K562 (cell line): Measurements from ENCODE around the gene RGS19. TPM values are rescaled to one million over a fixed set of nuclear protein-coding genes. Genes with fewer than 3 reads are reported as not detected.
A peak's percentile ranks its signal among the peaks of the same experiment; 100 is the strongest.

Experiments
- ATF1 ChIP-seq, 2 experiments: fragments of 450-650 bp in 1 of 2; IDR thresholded peaks; 2 replicates each; pipeline ENCODE4 v1.6.1; 2016; ENCODE audit warnings: missing compliant biosample characterization in 1 of 2, missing genetic modification characterization in 1 of 2
- BRF1 ChIP-seq: IDR thresholded peaks from 3 replicates; pipeline ENCODE4 v1.6.1; 2011; ENCODE audit warnings: borderline replicate concordance, mild to moderate bottlenecking; ENCODE audit not compliant: insufficient read length; ENCODE audit errors: extremely low read depth
- FOXP4 ChIP-seq: sonication (generic); formaldehyde crosslinking; IDR thresholded peaks from 2 replicates; pipeline ENCODE4 v1.8.0; 2022; ENCODE audit warnings: mild to moderate bottlenecking, missing genetic modification reagents, borderline replicate concordance
- GABPA ChIP-seq: fragments of 200-800 bp; sonication (Bioruptor generic); conservative IDR thresholded peaks from 2 replicates; pipeline ENCODE4 v1.6.1; 2016; ENCODE audit warnings: low read depth, missing genetic modification characterization, missing compliant biosample characterization
- JUND ChIP-seq, 2 experiments: IDR thresholded peaks; 2 replicates in 1 of 2; 3 replicates in 1 of 2; pipeline ENCODE4 v1.6.1; 2011; ENCODE audit warnings: borderline replicate concordance in 2 of 2, low read depth in 2 of 2, low read length in 2 of 2, improper control_type of control experiment in 1 of 2, missing biosample characterization in 1 of 2, missing genetic modification characterization in 1 of 2, missing genetic modification reagents in 1 of 2
- MCM2 ChIP-seq: fragments of 450-650 bp; IDR thresholded peaks from 2 replicates; pipeline ENCODE4 v1.6.1; 2017; ENCODE audit warnings: low read depth, mild to moderate bottlenecking
- MYC ChIP-seq, 2 experiments: fragments of 250-450 bp in 1 of 2; sonication (Bioruptor Pico) in 1 of 2; IDR thresholded peaks; 2 replicates each; pipeline versions ENCODE4 v1.5.1 to v1.6.1; 2012 to 2021; ENCODE audit warnings: low read depth in 2 of 2, borderline replicate concordance in 1 of 2, improper control_type of control experiment in 1 of 2, low read length in 1 of 2, mild to moderate bottlenecking in 1 of 2, moderate library complexity in 1 of 2
- MYNN ChIP-seq, 2 experiments: sonication (generic); formaldehyde crosslinking in 1 of 2; IDR thresholded peaks; 2 replicates each; pipeline versions ENCODE4 v1.5.0 to v1.6.1; 2016 to 2020; ENCODE audit warnings: antibody characterized with exemption in 1 of 2, missing genetic modification reagents in 1 of 2
- TSHZ1 ChIP-seq: fragments of 250-450 bp; sonication (Bioruptor Pico); IDR thresholded peaks from 2 replicates; pipeline ENCODE4 v1.4.0; 2020; ENCODE audit warnings: mild to moderate bottlenecking, moderate library complexity
- XRCC5 ChIP-seq: fragments of 200-400 bp; formaldehyde crosslinking; IDR thresholded peaks from 2 replicates; pipeline ENCODE4 v1.6.1; 2017; ENCODE audit warnings: low read depth, mild to moderate bottlenecking, low read length
- ZNF224 ChIP-seq: sonication (generic); formaldehyde crosslinking; IDR thresholded peaks from 2 replicates; pipeline ENCODE4 v1.8.0; 2022; ENCODE audit warnings: mild to moderate bottlenecking, missing genetic modification reagents
- ZNF395 ChIP-seq: fragments of 200-800 bp; sonication (Bioruptor generic); IDR thresholded peaks from 2 replicates; pipeline ENCODE4 v1.6.1; 2017; ENCODE audit warnings: missing genetic modification characterization, missing compliant biosample characterization
- ZNF436 ChIP-seq: fragments of 250-450, 450-650 bp; sonication (Bioruptor Pico); formaldehyde crosslinking; IDR thresholded peaks from 2 replicates; pipeline ENCODE4 v1.7.0; 2020; ENCODE audit warnings: mild to moderate bottlenecking
- ZNF609 ChIP-seq: sonication (generic); formaldehyde crosslinking; IDR thresholded peaks from 2 replicates; pipeline ENCODE4 v1.8.1; 2023; ENCODE audit warnings: missing genetic modification reagents, mild to moderate bottlenecking, borderline replicate concordance
- ZSCAN29 ChIP-seq: fragments of 450-650 bp; IDR thresholded peaks from 2 replicates; pipeline ENCODE4 v1.6.1; 2017
- polyA plus RNA-seq, 8 experiments: library from polyadenylated mRNA; depleted of rRNA in 4 of 8; stranded (reverse) in 5 of 8; unstranded in 3 of 8; fragments of >200 nt; fragmentation: Nextera tagmentation in 2 of 8; fragmentation: Illumina TruSeq in 1 of 8; extraction: Ambion mirVana in 2 of 8; extraction: Trizol in 1 of 8; gene quantifications; 2 replicates each; pipeline versions ENCODE4 v1.2.1 to v1.2.3, GENCODE V29; 2011 to 2014; ENCODE audit warnings: inconsistent platforms in 1 of 8, missing spikeins in 1 of 8
- total RNA-seq, 7 experiments: library from RNA; depleted of rRNA in 6 of 7; stranded (reverse); fragments of >200 nt in 6 of 7; fragmentation: Illumina TruSeq in 2 of 7; extraction: Trizol in 2 of 7; gene quantifications; 2 replicates each; pipeline versions ENCODE4 v1.2.1 to v1.2.3, GENCODE V29; 2011 to 2021; ENCODE audit warnings: low replicate concordance in 1 of 7

RGS19 gene
- total and polyA plus RNA-seq, 9 of the 15 experiments (the other 6 are each of a cell fraction or from before 2014, with no cell fraction given) = 0.41 to 23.7 (median 14.6) TPM

- no peak for TF ChIP-seq FOXP4 (CRISPR knock-in tag)
- TF ChIP-seq ZNF395 (CRISPR knock-in tag) = no peak
- no peak for TF ChIP-seq ZSCAN29
- no peak for TF ChIP-seq ZNF224
- no peak for TF ChIP-seq MCM2
- no peak for TF ChIP-seq ZNF436 (CRISPR knock-in tag)
- no peak for TF ChIP-seq MYC (IDR thresholded peaks at IDR 0.05; ENCODE audit: low read depth, low read length)
- TF ChIP-seq MYC (CRISPR knock-in tag; IDR thresholded peaks at IDR 0.05; ENCODE audit: borderline replicate concordance, low read depth) = no peak; the same call in 1 of the 2 replicates
- no peak for TF ChIP-seq MYNN (IDR thresholded peaks at IDR 0.05)
- no peak for TF ChIP-seq MYNN (CRISPR knock-in tag; IDR thresholded peaks at IDR 0.05)
- no peak for TF ChIP-seq ATF1 (CRISPR knock-in tag; IDR thresholded peaks at IDR 0.05)
- no peak for TF ChIP-seq ATF1 (tag; IDR thresholded peaks at IDR 0.05)
- TF ChIP-seq TSHZ1 (CRISPR knock-in tag) = no peak
- TF ChIP-seq BRF1 = no peak
- no peak for TF ChIP-seq ZNF609 (CRISPR knock-in tag)
- TF ChIP-seq GABPA (tag) = no peak
- TF ChIP-seq XRCC5 = 0 out of 2 replicates have a peak, but pooled peaks have one; percentile 35
- TF ChIP-seq JUND (IDR thresholded peaks at IDR 0.05; ENCODE audit: borderline replicate concordance, low read depth, low read length) = no peak
- TF ChIP-seq JUND (tag; IDR thresholded peaks at IDR 0.05; ENCODE audit: borderline replicate concordance, low read depth, low read length) = no peak
These were observed 29.4 kb downstream of the RGS19 start (continued) for GRCh38 chr20:64049878-64050260.
